Neural progenitor cell (in vitro differentiated cells): ENCODE results near the gene EYS.

Experiments used
- CTCF ChIP-seq: fragments of 200-600 bp; sonication (generic); IDR thresholded peaks from 2 replicates; pipeline ENCODE4 v1.5.1; 2017; ENCODE audit warnings: antibody characterized with exemption, mild to moderate bottlenecking
- EZH2 ChIP-seq: fragments of 200-600 bp; sonication (generic); IDR thresholded peaks from 2 replicates; pipeline ENCODE4 v1.6.1; 2017; ENCODE audit warnings: antibody characterized with exemption, mild to moderate bottlenecking, moderate library complexity
- EZH2phosphoT487 ChIP-seq: fragments of 200-600 bp; sonication (generic); IDR thresholded peaks from 2 replicates; pipeline ENCODE4 v1.6.1; 2017; ENCODE audit warnings: antibody characterized with exemption

GRCh38 chr6:65231616-65232015 lies 475.4 kb downstream of the EYS start:
- TF ChIP-seq CTCF (no peak), EZH2 (no peak), EZH2phosphoT487 (no peak)
